HCT116 (cell line): ENCODE measurements around the gene ASPRV1. TPM values are rescaled to one million over a fixed set of nuclear protein-coding genes. Genes with fewer than 3 reads are reported as not detected.

Experiments used
- ATAC-seq: fragments of 200-7000 bp; cut with Tn5 transposase; 2 replicates; pipeline ENCODE4 v1.9.1; 2020; ENCODE audit warnings: mild to moderate bottlenecking, moderate library complexity
- BruUV-seq: library from RNA; stranded (reverse); fragments of 400-500 nt; replicated peaks from 2 replicates; lab custom pipeline; 2021; lab: Mats Ljungman, UMichigan
- CTCF ChIA-PET: fragments of 300-600 bp; sonication (Branson Sonifier 250); formaldehyde crosslinking; loops from one replicate; lab custom pipeline; 2021; ENCODE audit warnings: antibody characterized with exemption; lab: Charles Lee
- POLR2A ChIA-PET: fragments of 300-600, 350-600 bp; sonication (Branson Sonifier 250); formaldehyde crosslinking; loops from one replicate; lab custom pipeline; 2021; ENCODE audit warnings: antibody characterized with exemption; lab: Charles Lee
- RAD21 ChIA-PET, 2 experiments: fragments of 300-600 bp; sonication (Branson Sonifier 250); formaldehyde crosslinking; loops; one replicate each; lab custom pipeline; 2023; ENCODE audit warnings: low total read pairs in 2 of 2; ENCODE audit not compliant: uncharacterized antibody in 2 of 2, unreplicated experiment in 2 of 2, low non-redundant PET in 1 of 2; lab: Charles Lee
- DNase-seq: peaks from one replicate; pipeline ENCODE4 v3.0.0-alpha.2; 2010; ENCODE audit warnings: low read depth, low spot score
- H2AFZ ChIP-seq: fragments of 200-600 bp; shearing (Covaris generic), sonication (generic); 2 replicates; pipeline ENCODE4 v1.6.1; 2017; ENCODE audit warnings: low read depth, mixed run types, mixed read lengths, antibody characterized with exemption, low read length; ENCODE audit not compliant: poor library complexity, severe bottlenecking
- H3K27ac ChIP-seq: 2 replicates; pipeline ENCODE4 v1.5.1; 2012; ENCODE audit warnings: low read depth, low read length
- H3K27me3 ChIP-seq: fragments of 200-600 bp; sonication (generic); 2 replicates; pipeline ENCODE4 v1.6.1; 2016; ENCODE audit warnings: mixed run types, low read length, mixed read lengths; ENCODE audit not compliant: insufficient read depth
- H3K36me3 ChIP-seq, 2 experiments: fragments of 200-500 bp in 1 of 2; fragments of 200-600 bp in 1 of 2; sonication (Bioruptor generic) in 1 of 2; sonication (generic) in 1 of 2; 2 replicates each; pipeline versions ENCODE4 v1.5.1 to v1.6.1; 2014 to 2016; ENCODE audit warnings: low read length in 2 of 2, inconsistent platforms in 1 of 2, mixed read lengths in 1 of 2, mixed run types in 1 of 2; ENCODE audit not compliant: insufficient read depth in 2 of 2, control insufficient read depth in 1 of 2
- H3K4me1 ChIP-seq, 2 experiments: fragments of 200-600 bp in 1 of 2; sonication (generic) in 1 of 2; 2 replicates each; pipeline versions ENCODE4 v1.5.1 to v1.6.1; 2012 to 2017; ENCODE audit warnings: low read length in 2 of 2, inconsistent platforms in 1 of 2, mild to moderate bottlenecking in 1 of 2, mixed read lengths in 1 of 2, mixed run types in 1 of 2, moderate library complexity in 1 of 2; ENCODE audit not compliant: insufficient read depth in 2 of 2, control insufficient read depth in 1 of 2
- H3K4me2 ChIP-seq: fragments of 200-600 bp; sonication (generic); 2 replicates; pipeline ENCODE4 v1.6.1; 2017; ENCODE audit warnings: mixed run types, low read length, mixed read lengths
- H3K4me3 ChIP-seq, 2 experiments: fragments of 200-600 bp in 1 of 2; sonication (generic) in 1 of 2; replicated peaks in 1 of 2; 2 replicates each; pipeline ENCODE4 v1.5.1; 2011 to 2016; ENCODE audit warnings: low read length in 2 of 2, control low read depth in 1 of 2, low read depth in 1 of 2, mild to moderate bottlenecking in 1 of 2, mixed read lengths in 1 of 2, mixed run types in 1 of 2
- H3K79me2 ChIP-seq: fragments of 200-600 bp; sonication (generic); 2 replicates; pipeline ENCODE4 v1.6.1; 2017; ENCODE audit warnings: mild to moderate bottlenecking, mixed run types, low read length, moderate library complexity, mixed read lengths; ENCODE audit not compliant: insufficient read depth
- H3K9ac ChIP-seq: fragments of 200-600 bp; sonication (generic); 2 replicates; pipeline ENCODE4 v1.6.1; 2016; ENCODE audit warnings: low read length, mixed read lengths
- H3K9me2 ChIP-seq: fragments of 200-600 bp; sonication (generic), shearing (Covaris generic); 2 replicates; pipeline ENCODE4 v1.6.1; 2017; ENCODE audit warnings: mixed run types, mild to moderate bottlenecking, moderate library complexity; ENCODE audit not compliant: insufficient read depth
- H3K9me3 ChIP-seq, 2 experiments: fragments of 200-500 bp in 1 of 2; fragments of 200-600 bp in 1 of 2; sonication (Bioruptor generic) in 1 of 2; sonication (generic) in 1 of 2; 2 replicates each; pipeline ENCODE4 v1.6.1; 2014 to 2017; ENCODE audit warnings: low read length in 2 of 2, mixed read lengths in 2 of 2, inconsistent platforms in 1 of 2, low read depth in 1 of 2, mild to moderate bottlenecking in 1 of 2, mixed run types in 1 of 2, moderate library complexity in 1 of 2; ENCODE audit not compliant: control insufficient read depth in 1 of 2, insufficient read depth in 1 of 2
- H4K20me1 ChIP-seq: fragments of 200-600 bp; sonication (generic), shearing (Covaris generic); 2 replicates; pipeline ENCODE4 v1.6.1; 2017; ENCODE audit warnings: mixed run types, mild to moderate bottlenecking, moderate library complexity; ENCODE audit not compliant: insufficient read depth
- CBX3 ChIP-seq: IDR thresholded peaks from 2 replicates; pipeline ENCODE4 v1.6.1; 2012; ENCODE audit warnings: low read depth
- RAD21 ChIP-seq: IDR thresholded peaks from 2 replicates; pipeline ENCODE4 v1.6.1; 2012; ENCODE audit warnings: low read depth, mild to moderate bottlenecking
- SP1 ChIP-seq: IDR thresholded peaks from 2 replicates; pipeline ENCODE4 v1.6.1; 2012; ENCODE audit warnings: low read depth
- TCF7L2 ChIP-seq: IDR thresholded peaks from 2 replicates; pipeline ENCODE4 v1.7.0; 2011; ENCODE audit warnings: borderline replicate concordance, inconsistent platforms; ENCODE audit not compliant: insufficient read depth, insufficient read length; ENCODE audit errors: extremely low read depth
- YY1 ChIP-seq: IDR thresholded peaks from 2 replicates; pipeline ENCODE4 v1.6.1; 2011; ENCODE audit warnings: low read length, low read depth, moderate library complexity, mild to moderate bottlenecking; ENCODE audit not compliant: insufficient replicate concordance; ENCODE audit errors: extremely low read depth
- ZBTB33 ChIP-seq: IDR thresholded peaks from 2 replicates; pipeline ENCODE4 v1.6.1; 2011; ENCODE audit warnings: mild to moderate bottlenecking, low read length, moderate library complexity; ENCODE audit not compliant: insufficient replicate concordance; ENCODE audit errors: extremely low read depth
- intact Hi-C: fragments of 100-400 bp; cut with micrococcal nuclease; formaldehyde crosslinking; loops from 2 replicates; pipeline ENCODE4 v1.10.0; 2022
- total RNA-seq: library from RNA; stranded (reverse); gene quantifications from one replicate; pipeline ENCODE4 v1.2.1, GENCODE V29; 2021; ENCODE audit not compliant: unreplicated experiment
- TF ChIP-seq, protein P1 (sequence below): IDR thresholded peaks from 2 replicates; pipeline ENCODE4 v1.6.1; 2012; ENCODE audit warnings: low read depth

The ASPRV1 gene
- total RNA-seq, 1 experiment from 2014 or later = 1.1 TPM

GRCh38 chr2:69968609-69969008, 7.2 kb upstream of the ASPRV1 start:
- Histone ChIP-seq H3K9ac (no peak overlapping the region), H3K4me2 (no peak overlapping the region), H3K27me3 (no peaks in the 10 kb centered on the region), H3K4me1 (no peaks in the 10 kb centered on the region), H3K9me2 (no peaks in the 10 kb centered on the region), H3K27ac (no peak overlapping the region), H2AFZ (no peak overlapping the region), H4K20me1 (no peaks in the 10 kb centered on the region), H3K79me2 (no peaks in the 10 kb centered on the region), H3K36me3 (no peaks in the 10 kb centered on the region), H3K4me3 (no peak overlapping the region), H3K9me3 (no peaks in the 10 kb centered on the region)
- CTCF ChIA-PET = no interaction called here
- RAD21 ChIA-PET = no interaction called here
- intact Hi-C loops = no loop called here
- no TSS peak for BruUV-seq
- TF ChIP-seq, protein P1, sequence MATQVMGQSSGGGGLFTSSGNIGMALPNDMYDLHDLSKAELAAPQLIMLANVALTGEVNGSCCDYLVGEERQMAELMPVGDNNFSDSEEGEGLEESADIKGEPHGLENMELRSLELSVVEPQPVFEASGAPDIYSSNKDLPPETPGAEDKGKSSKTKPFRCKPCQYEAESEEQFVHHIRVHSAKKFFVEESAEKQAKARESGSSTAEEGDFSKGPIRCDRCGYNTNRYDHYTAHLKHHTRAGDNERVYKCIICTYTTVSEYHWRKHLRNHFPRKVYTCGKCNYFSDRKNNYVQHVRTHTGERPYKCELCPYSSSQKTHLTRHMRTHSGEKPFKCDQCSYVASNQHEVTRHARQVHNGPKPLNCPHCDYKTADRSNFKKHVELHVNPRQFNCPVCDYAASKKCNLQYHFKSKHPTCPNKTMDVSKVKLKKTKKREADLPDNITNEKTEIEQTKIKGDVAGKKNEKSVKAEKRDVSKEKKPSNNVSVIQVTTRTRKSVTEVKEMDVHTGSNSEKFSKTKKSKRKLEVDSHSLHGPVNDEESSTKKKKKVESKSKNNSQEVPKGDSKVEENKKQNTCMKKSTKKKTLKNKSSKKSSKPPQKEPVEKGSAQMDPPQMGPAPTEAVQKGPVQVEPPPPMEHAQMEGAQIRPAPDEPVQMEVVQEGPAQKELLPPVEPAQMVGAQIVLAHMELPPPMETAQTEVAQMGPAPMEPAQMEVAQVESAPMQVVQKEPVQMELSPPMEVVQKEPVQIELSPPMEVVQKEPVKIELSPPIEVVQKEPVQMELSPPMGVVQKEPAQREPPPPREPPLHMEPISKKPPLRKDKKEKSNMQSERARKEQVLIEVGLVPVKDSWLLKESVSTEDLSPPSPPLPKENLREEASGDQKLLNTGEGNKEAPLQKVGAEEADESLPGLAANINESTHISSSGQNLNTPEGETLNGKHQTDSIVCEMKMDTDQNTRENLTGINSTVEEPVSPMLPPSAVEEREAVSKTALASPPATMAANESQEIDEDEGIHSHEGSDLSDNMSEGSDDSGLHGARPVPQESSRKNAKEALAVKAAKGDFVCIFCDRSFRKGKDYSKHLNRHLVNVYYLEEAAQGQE = no peak
- TF ChIP-seq RAD21 = no peak
- no peak for TF ChIP-seq ZBTB33
- no peak for TF ChIP-seq CBX3
- TF ChIP-seq YY1 = no peak
- TF ChIP-seq SP1 = no peak
- no peak for TF ChIP-seq TCF7L2
- ATAC-seq (no peak), DNase-seq (no peak)
- POLR2A ChIA-PET = no interaction called here
